AG04450 (cell line): ENCODE data around the gene POU5F2. TPM values are rescaled to one million over a fixed set of nuclear protein-coding genes. Genes with fewer than 3 reads are reported as not detected.

Experiments
- CTCF ChIA-PET: fragments of 300-600, 350-600 bp; formaldehyde crosslinking; extraction: SDS; loops from one replicate; lab custom pipeline; 2022; ENCODE audit warnings: antibody characterized with exemption, inconsistent platforms; lab: Charles Lee
- POLR2A ChIA-PET: fragments of 350-600 bp; formaldehyde crosslinking; extraction: SDS; loops from one replicate; lab custom pipeline; 2021; ENCODE audit warnings: antibody characterized with exemption, inconsistent platforms; lab: Yijun Ruan, JAX
- DNase-seq: peaks from one replicate; pipeline ENCODE4 v3.0.0-alpha.2; 2011; ENCODE audit warnings: low read depth, low spot score
- H3K27ac ChIP-seq: one replicate; pipeline ENCODE4 v1.5.1; 2012; ENCODE audit warnings: low read depth, low read length, control low read depth
- H3K27me3 ChIP-seq: one replicate; pipeline ENCODE4 v1.6.0; 2012; ENCODE audit warnings: low read length; ENCODE audit not compliant: control insufficient read depth, insufficient read depth
- H3K4me3 ChIP-seq: 2 replicates; pipeline ENCODE4 v1.5.1; 2011; ENCODE audit warnings: mild to moderate bottlenecking, low read depth, low read length, control low read depth
- H3K9me3 ChIP-seq: 2 replicates; pipeline ENCODE4 v1.5.1; 2012; ENCODE audit warnings: low read length; ENCODE audit not compliant: control insufficient read depth, insufficient read depth
- polyA plus RNA-seq: library from polyadenylated mRNA; depleted of rRNA; stranded (reverse); fragments of >200 nt; gene quantifications from 2 replicates; pipeline ENCODE4 v1.2.3, GENCODE V29; 2011
- TF ChIP-seq, protein P1 (sequence below): IDR thresholded peaks from 2 replicates; pipeline ENCODE4 v1.5.1; 2011; ENCODE audit warnings: low read depth, low read length, control low read depth, inconsistent platforms

The POU5F2 gene
- polyA plus RNA-seq, 1 experiment: 0.09 TPM

DNA sequence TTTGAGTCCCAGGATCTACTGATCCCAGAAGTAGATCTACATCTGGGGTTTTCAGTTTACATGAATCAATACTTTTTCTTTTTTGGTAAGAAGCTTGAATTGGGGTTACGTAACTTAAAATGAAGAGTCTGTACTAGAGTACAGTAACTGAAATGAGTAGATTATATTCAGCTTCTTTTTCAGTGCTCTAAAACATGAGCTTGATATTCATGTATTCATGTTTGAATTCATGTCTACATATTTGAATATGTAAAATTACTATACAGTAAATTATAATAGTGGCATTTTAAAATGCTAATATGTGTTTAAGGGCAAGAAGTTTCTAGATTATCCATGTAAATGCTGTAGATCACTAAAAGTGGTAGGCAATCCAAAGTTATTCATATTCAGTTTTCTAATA, 14.8 kb downstream of the POU5F2 start:
- no peak overlapping the region for H3K27ac ChIP-seq
- CTCF ChIA-PET: interaction anchor here (1.4 kb wide), 1 partner anchor 45 kb away, joined by 6 read pairs; no protein-coding TSS in a partner anchor
- TF ChIP-seq, protein P1, sequence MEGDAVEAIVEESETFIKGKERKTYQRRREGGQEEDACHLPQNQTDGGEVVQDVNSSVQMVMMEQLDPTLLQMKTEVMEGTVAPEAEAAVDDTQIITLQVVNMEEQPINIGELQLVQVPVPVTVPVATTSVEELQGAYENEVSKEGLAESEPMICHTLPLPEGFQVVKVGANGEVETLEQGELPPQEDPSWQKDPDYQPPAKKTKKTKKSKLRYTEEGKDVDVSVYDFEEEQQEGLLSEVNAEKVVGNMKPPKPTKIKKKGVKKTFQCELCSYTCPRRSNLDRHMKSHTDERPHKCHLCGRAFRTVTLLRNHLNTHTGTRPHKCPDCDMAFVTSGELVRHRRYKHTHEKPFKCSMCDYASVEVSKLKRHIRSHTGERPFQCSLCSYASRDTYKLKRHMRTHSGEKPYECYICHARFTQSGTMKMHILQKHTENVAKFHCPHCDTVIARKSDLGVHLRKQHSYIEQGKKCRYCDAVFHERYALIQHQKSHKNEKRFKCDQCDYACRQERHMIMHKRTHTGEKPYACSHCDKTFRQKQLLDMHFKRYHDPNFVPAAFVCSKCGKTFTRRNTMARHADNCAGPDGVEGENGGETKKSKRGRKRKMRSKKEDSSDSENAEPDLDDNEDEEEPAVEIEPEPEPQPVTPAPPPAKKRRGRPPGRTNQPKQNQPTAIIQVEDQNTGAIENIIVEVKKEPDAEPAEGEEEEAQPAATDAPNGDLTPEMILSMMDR: no peak
- POLR2A ChIA-PET: no interaction called here
- no peaks in the 10 kb centered on the region for H3K27me3 ChIP-seq
- H3K4me3 ChIP-seq: no peak overlapping the region
- H3K9me3 ChIP-seq: no peaks in the 10 kb centered on the region
- DNase-seq: no peak

DNA sequence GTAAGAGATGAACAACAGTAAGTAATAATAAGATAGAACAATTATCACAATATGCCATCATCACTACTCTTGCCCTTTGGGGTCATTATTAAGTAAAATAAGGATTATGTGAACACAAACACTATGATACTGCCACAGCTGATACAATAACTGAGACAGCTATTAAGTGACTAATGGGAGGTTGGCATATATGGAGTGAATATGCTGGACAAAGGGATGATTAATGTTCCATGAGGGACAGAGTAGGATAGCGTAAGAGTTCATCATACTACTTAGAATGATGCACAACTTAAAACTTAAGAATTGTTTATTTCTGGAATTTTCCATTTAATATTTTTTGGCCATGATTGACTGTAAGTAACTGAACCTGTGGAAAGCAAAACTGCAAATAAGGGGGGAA, 16.6 kb downstream of the POU5F2 start:
- Histone ChIP-seq H3K9me3 (no peaks in the 10 kb centered on the region), H3K27me3 (no peaks in the 10 kb centered on the region), H3K27ac (no peak overlapping the region), H3K4me3 (no peak overlapping the region)
- TF ChIP-seq, protein P1: no peak
- POLR2A ChIA-PET: no interaction called here
- CTCF ChIA-PET: interaction anchor here (1.9 kb wide), 1 partner anchor 77 kb away, joined by 6 read pairs; no protein-coding TSS in a partner anchor
- DNase-seq: no peak

DNA sequence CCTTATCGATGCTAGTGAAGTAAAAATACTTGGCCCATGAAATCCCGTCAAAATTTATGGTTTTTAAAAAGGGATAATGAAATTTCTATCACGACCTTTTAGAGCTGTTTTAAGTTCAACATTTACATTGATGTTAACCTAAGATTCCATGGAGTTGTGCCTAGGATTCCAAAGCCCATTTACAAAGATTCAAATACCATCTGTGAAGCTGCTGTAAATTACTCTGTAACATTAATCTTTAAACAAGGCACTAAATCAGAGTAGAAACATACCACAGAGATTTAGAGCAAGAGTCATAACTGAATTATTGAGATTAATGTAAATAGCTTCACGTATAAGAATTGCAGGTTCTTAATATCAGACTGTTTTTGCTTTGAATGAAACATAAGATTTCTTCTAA, 17.7 kb downstream of the POU5F2 start:
- Histone ChIP-seq H3K4me3 (no peak overlapping the region), H3K27me3 (no peaks in the 10 kb centered on the region), H3K27ac (no peak overlapping the region), H3K9me3 (no peaks in the 10 kb centered on the region)
- ChIA-PET POLR2A (no interaction called here), CTCF (interaction anchor here (1.9 kb wide), 1 partner anchor 78 kb away, joined by 6 read pairs; no protein-coding TSS in a partner anchor)
- no peak for DNase-seq
- TF ChIP-seq, protein P1: no peak

DNA sequence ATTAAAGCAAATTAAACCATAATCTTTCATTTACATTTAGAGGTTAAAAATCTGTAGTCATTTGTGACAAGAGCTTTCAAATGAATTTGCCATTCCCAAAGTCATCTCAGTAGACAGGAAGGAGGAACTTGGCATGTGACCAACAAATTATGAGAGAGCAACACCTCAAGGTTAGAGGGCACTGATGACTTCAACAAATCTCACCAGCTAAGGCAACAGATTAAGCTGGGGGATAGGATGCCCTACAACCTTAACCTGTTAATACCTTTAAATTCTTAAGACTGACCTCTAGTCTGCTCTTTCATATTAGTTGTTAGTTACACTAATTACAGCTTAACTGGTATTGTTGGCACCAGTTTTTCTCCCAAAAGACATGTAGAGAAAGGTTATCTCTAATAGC, 18.4 kb downstream of the POU5F2 start:
- Histone ChIP-seq H3K4me3 (no peak overlapping the region), H3K9me3 (no peaks in the 10 kb centered on the region), H3K27me3 (no peaks in the 10 kb centered on the region), H3K27ac (no peak overlapping the region)
- ChIA-PET CTCF (no interaction called here), POLR2A (no interaction called here)
- TF ChIP-seq, protein P1: no peak
- no peak for DNase-seq

DNA sequence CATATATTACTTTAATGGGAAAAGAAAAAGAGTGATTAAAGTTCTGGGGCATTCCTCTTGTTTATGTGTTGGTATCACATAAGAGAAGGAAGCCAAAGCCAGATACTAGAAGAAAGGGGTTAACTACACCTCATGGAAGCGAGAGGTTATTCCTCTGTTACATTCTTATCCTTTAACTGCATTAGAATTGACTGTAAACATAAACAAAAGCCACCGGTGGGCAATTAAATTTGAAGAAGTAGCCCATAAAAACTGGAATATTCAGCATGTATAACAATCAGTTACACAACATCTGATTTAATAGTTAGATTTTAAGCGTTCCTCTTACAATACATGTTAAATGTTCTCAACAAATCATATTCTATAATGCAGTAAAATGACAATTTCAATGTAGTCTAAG, 18.8 kb downstream of the POU5F2 start:
- no peak overlapping the region for H3K4me3 ChIP-seq
- H3K27me3 ChIP-seq: no peaks in the 10 kb centered on the region
- CTCF ChIA-PET: no interaction called here
- no peak overlapping the region for H3K27ac ChIP-seq
- TF ChIP-seq, protein P1: no peak
- POLR2A ChIA-PET: no interaction called here
- DNase-seq: no peak
- no peaks in the 10 kb centered on the region for H3K9me3 ChIP-seq
